ENCODE data around the gene GUCY1A1.

The GUCY1A1 gene

GRCh38 chr4:155668707-155669220 lies 2.1 kb downstream of the GUCY1A1 start:
- CTCF ChIA-PET, result no interaction called here
- no peak overlapping the region for H3K27ac ChIP-seq
- no peak for TF ChIP-seq CTCF (conservative IDR thresholded peaks at IDR 0.05; ENCODE audit: low read depth)
- POLR2A ChIA-PET (ENCODE audit: low non-redundant PET), result no interaction called here
- no peak for DNase-seq (ENCODE audit: low spot score)

GRCh38 chr4:155672342-155672741 lies 5.7 kb downstream of the GUCY1A1 start:
- ChIA-PET CTCF (no interaction called here), POLR2A (ENCODE audit: low non-redundant PET) (no interaction called here)
- H3K27ac ChIP-seq, result no peak overlapping the region
- TF ChIP-seq CTCF (conservative IDR thresholded peaks at IDR 0.05; ENCODE audit: low read depth), result no peak
- DNase-seq (ENCODE audit: low spot score), result no peak

- CTCF ChIA-PET, result no interaction called here
- POLR2A ChIA-PET (ENCODE audit: low non-redundant PET), result no interaction called here
- no peak for TF ChIP-seq CTCF (conservative IDR thresholded peaks at IDR 0.05; ENCODE audit: low read depth)
- no peak overlapping the region for H3K27ac ChIP-seq
- DNase-seq (ENCODE audit: low spot score), result no peak
Measured at GRCh38 chr4:155673453-155673979, 6.9 kb downstream of the GUCY1A1 start.

- CTCF ChIA-PET, result no interaction called here
- H3K27ac ChIP-seq, result no peak overlapping the region
- TF ChIP-seq CTCF (conservative IDR thresholded peaks at IDR 0.05; ENCODE audit: low read depth), result no peak
- POLR2A ChIA-PET (ENCODE audit: low non-redundant PET), result no interaction called here
- DNase-seq (ENCODE audit: low spot score), result no peak
Measured at GRCh38 chr4:155674669-155675071, 8.0 kb downstream of the GUCY1A1 start.

GRCh38 chr4:155675709-155676429 lies 9.2 kb downstream of the GUCY1A1 start:
- no peak overlapping the region for H3K27ac ChIP-seq
- no peak for DNase-seq (ENCODE audit: low spot score)
- ChIA-PET POLR2A (ENCODE audit: low non-redundant PET) (no interaction called here), CTCF (interaction anchor here (0.5 kb wide), 1 partner anchor 273 kb away, joined by 3 read pairs; no protein-coding TSS in a partner anchor)
- TF ChIP-seq CTCF (conservative IDR thresholded peaks at IDR 0.05; ENCODE audit: low read depth), result no peak

GRCh38 chr4:155676430-155676825 lies 9.8 kb downstream of the GUCY1A1 start:
- ChIA-PET POLR2A (ENCODE audit: low non-redundant PET) (no interaction called here), CTCF (no interaction called here)
- no peak overlapping the region for H3K27ac ChIP-seq
- TF ChIP-seq CTCF (conservative IDR thresholded peaks at IDR 0.05; ENCODE audit: low read depth), result no peak
- no peak for DNase-seq (ENCODE audit: low spot score)

All from RWPE1 (cell line).